Activated effector memory CD4-positive, alpha-beta T cell treated with anti-CD3 and anti-CD28 coated beads, Interleukin-2, amount 50 U/mL, for 16 hours (primary cell): Measurements from ENCODE around the gene RNF180.
"Not testable (repeated sequence)": the region's sequence is repeated elsewhere in the genome, so short reads cannot be mapped to it uniquely, and the experiment has no call there.

ENCODE experiments used
- DNase-seq: peaks from one replicate; pipeline ENCODE4 v3.0.0-alpha.2; 2020

RNF180 gene

GRCh38 chr5:64407103-64407825 is 241.6 kb downstream of the RNF180 start:
- not testable (repeated sequence) for DNase-seq

GRCh38 chr5:64417390-64417789 is 251.7 kb downstream of the RNF180 start:
- no peak for DNase-seq

- no peak for DNase-seq
Observed at GRCh38 chr5:64418013-64418412, 252.4 kb downstream of the RNF180 start.
